GM20431 (cell line): ENCODE measurements around the gene PRKCA.

Source experiments
- in situ Hi-C: fragments of 300-500 bp; cut with MseI, MboI; formaldehyde crosslinking; loops from one replicate; pipeline ENCODE4 v1.15.0; 2020; ENCODE audit warnings: low sequenced_read_pairs; ENCODE audit not compliant: unreplicated experiment

The PRKCA gene

DNA sequence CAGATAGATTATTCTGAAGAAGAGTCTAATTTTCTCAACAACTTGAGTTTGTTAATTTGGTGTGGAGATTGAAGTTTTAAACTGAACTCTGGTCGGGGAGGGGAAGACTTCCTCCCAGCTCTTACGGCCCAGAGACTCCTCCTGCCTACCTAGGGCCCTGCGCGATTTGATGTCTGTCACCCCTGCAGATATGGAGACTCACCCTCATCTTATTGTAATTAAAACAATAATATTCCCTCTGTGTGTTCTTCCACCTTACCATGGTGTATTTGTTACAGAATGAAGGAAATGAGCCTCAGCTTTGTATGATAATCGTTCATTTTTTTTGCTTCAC is 348.1 kb downstream of the PRKCA start:
- in situ Hi-C loops, result no loop called here

DNA sequence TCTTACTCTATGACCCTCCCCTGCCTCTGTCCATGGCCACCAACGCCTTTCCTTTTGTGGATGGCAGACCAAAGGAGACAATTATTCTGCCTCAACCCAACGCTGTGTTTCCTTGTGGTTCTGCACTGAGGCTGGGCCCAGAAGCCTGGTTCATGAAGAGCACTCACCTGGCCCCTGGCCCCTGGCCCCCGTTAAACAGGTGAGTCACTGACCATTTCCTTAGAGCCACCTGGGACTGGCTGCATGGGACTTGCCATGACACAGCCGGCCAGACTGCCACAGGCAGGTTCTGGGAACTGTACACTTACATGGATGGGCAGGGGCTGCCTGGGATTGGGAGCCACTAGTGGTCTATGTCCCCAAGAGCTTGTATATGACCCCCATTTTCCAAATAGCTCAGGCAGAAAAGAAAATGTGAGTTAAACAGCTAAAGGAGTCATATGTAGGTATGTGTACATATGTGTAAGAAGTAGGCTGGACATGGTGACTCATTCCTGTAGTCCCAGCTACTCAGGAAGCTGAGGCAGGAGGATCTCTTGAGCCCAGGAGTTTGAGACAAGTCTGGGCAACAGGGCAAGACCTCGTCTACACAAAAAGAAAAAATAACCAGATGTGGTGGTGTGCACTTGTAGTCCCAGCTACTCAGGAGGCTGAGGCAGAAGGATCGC is 350.6 kb downstream of the PRKCA start:
- in situ Hi-C loops, result no loop called here

DNA sequence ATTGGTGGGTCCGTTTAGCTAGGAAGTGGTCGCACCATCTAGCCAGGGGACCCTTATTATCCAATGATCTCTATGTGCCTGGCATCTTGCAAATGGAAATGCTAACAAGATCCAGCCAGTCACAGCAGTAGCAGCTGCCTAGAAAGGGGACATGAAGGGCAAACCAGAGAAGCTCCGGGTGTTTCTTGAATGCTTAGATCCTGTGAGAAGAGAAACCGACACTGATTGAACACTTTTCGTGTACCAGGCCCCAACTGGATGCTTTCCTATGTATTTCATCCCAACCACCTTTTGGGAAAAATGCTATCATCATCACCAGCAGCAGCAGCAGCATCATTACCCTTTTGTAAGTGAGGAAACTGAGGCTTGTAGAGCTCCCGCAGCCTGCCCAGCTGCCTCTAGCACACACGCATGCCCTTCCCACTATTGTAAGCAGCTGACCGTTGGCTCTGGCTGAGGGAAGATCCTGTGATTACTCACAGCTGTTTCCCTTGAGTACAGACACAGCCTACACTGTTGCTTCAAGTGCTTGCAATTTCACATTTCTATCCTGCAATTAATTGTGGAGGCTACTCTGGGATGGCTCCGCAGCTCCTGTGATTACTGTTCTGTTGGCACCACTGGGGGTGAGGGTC is 351.8 kb downstream of the PRKCA start:
- in situ Hi-C loops, result no loop called here

DNA sequence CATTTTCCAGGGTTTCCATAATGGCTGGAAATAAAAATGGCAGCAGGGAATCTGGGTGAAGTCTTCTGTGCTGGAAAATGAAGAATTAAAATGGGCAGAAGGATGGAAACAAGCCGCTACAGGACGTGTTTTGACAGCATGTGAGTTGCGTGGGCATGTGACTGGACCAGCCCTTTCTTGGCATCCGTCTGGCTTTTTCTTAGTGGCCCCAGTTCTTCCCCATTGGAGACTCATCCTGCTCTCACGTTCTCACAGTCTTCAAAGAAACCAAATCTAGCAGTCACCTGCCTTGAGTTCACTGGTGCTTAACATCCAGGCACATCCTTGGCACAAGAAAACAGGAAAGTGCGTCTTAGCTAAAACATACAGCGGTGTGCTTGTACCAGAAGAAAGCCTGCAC is 352.4 kb downstream of the PRKCA start:
- in situ Hi-C loops, result no loop called here

DNA sequence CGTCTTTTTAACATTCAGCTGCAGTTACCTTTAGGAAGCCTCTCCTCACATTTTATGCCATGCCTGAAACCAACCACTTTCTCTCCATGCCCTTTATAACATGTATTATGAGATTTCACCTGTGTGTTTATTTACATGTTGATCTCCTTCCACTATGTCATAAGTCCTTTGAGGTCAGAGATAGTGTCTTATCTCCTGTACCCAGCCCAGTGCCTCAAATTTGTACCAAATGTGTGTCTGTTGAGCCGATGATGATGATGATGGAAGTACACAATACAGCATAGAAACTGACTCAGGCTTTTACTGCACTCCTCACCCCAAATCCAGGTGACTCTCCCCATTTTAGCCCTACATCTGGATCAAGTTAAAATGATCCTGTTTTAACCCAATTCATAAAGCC is 353.0 kb downstream of the PRKCA start:
- in situ Hi-C loops, result no loop called here

DNA sequence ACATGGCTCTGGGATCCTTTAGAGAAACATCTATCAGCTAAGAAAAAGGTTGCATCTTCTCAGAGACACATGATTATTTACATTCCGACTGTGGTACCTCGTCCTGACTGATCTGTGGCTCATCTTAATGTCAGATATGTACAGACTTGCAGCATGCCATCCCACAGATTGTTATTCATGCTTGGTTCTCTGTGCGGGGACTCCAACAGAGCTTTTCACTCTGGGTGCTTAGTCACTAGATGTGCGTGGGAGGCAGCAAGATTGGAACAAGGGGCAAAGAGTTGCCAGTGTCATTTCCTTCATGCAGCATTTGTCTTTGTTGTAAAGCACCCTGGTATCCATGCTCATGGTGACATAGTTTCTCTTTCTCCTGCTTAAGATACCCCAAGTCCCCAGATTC is 353.4 kb downstream of the PRKCA start:
- in situ Hi-C loops, result no loop called here

DNA sequence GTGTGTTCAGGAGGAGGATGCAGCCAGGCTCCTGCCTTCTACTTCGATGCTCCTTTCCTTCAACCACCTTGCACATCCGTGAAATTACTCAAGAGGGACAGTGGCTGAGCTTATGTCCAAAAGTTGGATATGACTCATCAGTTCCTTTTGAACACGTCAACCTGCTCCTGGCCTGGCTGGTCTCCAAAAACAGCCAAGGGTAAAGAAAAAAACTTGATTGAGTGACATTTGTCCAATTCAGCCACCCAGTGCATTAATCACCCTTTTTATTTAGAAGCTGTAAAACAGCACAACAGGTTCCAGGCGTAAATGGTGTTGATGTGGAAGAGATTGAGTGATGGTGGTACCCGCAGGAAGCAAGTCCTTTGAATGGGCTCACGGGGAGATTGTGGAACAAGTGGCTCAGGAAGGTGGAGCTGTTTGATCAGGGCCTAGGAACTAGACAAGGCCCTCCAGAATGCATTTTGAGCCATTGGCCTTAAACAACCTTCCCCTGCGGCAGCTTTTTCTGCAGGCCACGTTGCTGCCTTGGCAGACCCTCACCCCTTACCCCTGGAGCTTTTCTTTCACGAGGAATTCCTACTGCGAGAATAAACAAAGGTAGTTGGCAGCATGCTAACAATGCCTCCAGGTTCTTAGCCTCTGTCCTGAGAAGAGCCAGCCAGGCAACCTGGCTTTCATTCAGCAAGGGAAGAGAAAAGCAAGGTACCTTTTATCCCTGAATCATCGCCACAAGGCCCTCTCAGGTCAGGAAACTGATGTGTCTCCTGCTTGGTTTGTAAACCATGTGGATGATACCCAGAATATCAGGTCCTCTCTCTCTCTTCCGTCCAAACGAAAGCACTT is 359.2 kb downstream of the PRKCA start:
- in situ Hi-C loops, result no loop called here

DNA sequence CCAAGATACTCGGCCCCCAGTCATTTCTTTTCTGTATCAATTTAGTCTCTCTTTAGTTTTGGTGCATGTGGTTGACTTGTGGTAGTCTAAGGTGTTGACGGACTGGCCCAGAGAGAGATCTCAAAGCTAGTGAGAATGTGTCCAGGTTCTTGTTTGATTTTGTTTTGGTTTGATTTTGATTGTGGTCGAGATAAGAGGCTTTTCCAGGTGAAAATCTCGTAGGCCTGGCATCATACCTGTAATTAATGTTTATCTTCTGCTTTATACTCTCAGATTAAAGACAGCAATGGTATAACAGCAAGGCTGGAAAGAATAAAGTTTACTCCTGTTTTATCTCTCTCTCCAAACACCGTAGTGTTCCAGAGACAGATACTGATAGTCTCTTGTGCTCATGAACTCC is 360.1 kb downstream of the PRKCA start:
- in situ Hi-C loops, result no loop called here

DNA sequence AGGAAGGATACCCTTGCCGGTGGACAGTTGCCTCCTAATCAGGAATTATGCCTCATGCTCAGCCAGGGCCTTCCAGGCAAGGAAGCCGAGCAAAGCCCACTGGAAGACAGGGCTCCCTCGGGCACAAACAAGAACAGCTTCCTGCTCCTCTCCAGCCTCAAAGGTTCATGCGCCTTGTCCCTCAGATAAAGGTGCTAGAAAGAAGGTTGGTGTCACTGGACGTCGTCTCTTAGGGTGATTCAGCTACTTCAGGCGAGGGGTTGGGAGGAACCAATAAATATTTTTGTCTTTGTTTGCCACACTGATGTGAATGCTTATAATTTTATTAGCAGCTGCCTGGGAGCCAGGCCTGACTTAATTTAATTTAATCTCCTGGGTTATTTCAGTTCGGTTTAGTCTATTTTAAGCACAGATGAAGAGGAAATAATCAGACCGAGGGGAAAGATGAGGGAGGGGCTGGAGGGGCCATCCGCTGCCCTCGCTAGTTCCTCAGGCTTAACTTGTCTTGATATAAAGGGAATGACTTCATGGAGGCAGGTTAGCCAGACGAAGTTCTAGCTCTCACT is 360.7 kb downstream of the PRKCA start:
- in situ Hi-C loops, result no loop called here

DNA sequence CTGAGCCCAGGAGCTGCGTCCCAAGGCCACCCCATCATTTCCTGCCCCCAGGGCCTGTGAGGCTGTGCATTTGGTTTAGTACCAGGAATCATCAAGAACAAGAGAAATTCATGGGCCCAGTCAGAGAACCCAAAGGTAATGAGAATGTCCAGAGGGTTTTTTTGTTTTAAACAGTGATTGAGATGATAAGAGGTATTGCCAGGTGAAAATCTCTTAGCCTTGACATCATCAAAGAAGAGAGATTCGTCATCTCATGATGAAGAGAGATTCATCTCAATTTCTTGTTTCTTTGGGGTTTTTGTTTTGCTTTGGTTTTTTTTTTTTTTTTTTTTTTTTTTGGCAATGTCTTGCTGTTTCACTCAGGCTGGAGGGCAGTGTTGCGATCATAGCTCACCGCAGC is 361.9 kb downstream of the PRKCA start:
- in situ Hi-C loops, result no loop called here

DNA sequence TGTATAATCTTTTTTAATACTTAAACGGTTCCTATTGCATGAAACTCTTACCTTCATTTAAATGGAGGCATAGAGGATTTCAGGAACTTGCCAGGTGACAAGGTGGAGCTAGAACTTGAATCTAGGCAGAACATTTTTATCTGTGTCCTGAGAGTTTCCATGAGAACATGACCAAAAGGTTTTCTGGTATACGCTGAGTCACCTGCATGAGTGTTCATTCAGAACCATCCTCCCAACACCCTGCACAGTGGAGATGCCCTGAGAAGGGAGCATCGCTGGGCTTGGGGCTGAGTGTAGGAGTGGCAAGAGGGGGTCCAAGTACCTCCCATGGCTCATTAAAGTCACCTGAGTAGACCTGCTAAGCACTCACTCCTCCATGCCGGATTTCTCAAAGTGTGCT is 362.8 kb downstream of the PRKCA start:
- in situ Hi-C loops, result no loop called here

DNA sequence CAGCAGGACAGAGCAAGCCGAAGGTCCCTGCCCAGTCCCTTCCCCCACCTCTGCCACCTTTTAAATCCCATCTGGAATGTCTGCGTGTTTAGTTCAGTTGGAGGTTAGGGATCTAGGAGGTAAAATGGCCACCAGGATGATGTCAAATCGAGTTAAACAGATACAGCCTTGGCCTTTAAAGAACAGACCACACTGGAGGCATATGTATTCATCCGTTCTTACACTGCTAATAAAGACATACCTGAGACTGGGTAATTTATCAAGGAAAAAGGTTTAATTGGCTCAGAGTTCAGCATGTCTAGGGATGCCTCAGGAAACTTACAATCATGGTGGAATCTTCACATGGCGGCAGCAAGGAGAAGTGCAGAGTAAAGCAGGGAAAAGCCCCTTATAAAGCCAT is 364.7 kb downstream of the PRKCA start:
- in situ Hi-C loops, result no loop called here

DNA sequence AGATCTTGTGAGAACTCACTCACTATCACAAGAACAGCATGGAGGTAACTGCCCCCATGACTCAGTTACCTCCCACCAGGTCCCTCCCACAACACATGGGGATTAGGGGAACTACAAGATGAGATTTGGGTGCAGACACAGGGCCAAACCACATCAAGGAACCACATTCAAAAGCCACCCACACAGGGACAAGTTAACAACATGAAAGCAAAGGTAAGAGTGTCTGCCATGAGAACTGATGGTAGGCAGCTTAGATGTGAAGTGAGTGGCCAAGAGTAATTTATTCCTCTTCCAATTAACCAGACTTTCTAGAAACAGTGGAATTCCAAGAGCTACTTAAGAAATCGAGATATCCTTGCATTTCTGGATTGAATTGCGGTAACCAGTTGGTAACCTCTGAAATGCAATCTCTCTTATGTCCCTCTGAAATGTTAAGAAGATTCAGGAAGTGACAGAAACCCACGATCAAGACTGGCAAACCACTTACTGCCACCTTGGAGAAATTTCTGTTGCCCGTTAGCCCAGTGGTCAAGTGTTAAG is 365.1 kb downstream of the PRKCA start:
- in situ Hi-C loops, result no loop called here

DNA sequence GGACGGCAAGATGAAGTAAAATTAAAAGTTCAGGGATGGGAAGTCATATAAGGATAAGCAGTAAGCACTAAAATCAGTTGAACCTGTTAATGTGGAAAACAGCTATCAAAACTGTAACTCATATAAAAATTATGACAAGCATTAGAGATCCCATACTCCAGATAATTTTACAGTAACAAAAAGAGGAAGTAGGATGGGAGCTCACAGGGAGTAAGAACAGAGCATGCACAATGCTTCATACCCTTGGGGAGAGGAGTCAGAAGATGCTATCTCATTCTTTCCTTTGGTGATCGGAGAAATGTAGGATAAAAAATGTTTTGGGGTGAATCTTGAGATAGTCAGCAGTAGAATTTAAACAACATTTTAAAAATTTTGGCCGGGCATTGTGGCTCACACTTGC is 367.8 kb downstream of the PRKCA start:
- in situ Hi-C loops, result no loop called here

DNA sequence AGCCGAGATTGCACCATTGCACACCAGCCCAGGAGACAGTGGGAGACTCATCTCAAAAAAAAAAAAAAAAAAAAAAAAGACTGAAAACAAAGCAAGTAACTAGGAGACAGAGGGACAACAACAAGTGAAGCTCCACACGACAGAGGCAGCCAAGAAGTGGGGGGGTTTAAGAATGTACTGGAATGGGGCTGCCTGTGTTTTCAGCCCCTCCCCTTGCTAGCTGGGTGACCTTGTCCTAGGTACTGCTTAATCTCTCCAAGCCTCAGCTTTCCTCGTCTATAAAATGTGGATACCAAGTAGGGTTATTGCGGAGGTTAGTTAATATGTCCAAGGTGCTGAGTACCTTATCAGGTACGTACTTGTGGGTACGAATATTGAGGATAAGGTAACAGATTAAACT is 368.7 kb downstream of the PRKCA start:
- in situ Hi-C loops, result no loop called here

DNA sequence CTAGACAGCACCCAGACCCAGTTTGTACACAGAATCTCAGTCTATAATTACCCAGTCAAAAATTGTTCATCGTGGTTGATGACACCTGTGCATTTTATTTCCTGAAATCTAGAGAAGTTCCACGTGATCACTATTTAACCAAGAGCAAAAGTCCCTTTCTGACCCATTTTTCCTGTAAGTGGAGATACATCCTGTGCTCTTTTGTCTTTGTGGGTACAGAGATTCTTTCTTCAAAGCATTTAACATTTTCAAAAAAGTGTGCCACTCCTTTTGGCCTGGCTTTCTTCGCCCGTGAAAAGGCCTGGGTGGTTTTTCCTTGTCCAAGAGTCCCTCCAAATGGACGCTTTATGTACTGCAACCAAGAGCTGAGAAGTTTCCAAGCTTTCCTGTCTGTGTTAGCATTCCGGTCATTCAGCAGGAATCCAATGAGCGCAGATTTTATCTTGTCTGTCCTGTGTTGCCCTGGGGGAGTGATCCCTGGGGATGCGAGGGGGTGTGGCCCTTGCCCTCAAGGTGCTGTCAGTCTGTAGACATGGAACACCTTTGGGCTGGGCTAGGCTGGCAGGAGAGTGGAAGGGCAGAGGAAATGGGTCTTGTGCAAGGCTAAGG is 371.4 kb downstream of the PRKCA start:
- in situ Hi-C loops, result no loop called here

DNA sequence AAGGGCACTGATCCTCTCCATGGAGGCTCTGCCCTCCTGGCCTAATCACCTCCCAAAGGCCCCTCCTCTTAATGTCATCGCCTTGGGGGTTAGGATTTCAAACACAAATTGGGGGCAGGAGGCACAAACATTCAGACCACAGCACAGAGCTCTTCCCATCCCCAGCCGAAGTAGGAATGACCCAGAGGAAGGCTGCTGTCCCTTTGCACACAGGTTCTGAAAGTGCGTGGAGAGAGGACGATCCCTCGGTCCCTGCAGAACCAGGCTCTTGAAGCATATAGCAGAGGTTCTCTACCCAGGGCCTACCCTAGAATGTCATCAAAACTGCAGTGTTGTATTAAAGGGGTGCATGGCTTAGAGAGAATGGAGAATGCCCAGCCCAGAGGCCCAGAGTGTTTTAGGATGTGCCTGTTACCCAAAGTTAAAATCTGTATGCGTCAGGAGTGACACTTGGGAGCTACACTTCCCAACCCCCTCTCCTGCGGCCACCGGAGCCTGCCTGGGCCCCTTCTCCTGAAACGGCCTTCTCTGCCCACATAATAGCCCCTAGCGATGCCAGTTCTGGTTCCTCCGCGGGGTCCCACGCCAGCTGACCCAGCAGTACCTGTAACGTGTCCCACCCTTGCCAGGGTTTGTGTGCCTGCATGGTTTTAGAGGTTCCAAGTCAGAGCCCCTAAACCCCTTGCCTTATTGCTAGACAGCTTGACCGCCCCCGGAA is 373.0 kb downstream of the PRKCA start:
- in situ Hi-C loops, result no loop called here

DNA sequence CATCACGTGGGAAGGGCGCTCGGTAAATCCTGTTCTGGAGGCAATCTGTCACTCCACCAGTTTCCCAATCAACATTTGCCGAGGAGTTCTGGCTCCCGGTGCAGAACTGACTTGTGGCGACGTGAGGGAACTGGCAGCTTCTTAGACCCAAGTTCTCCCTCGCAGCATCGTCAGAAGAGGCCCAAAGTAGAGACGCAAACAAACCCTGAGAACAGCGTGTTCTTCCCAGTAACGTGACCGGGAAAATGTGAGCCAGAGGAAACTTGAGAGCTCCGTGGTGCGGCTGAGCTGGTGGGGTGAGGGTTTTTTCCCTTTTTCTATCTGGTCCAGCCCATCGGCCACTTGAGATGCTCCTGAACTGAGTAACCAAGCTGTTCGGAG is 373.6 kb downstream of the PRKCA start:
- in situ Hi-C loops, result no loop called here

DNA sequence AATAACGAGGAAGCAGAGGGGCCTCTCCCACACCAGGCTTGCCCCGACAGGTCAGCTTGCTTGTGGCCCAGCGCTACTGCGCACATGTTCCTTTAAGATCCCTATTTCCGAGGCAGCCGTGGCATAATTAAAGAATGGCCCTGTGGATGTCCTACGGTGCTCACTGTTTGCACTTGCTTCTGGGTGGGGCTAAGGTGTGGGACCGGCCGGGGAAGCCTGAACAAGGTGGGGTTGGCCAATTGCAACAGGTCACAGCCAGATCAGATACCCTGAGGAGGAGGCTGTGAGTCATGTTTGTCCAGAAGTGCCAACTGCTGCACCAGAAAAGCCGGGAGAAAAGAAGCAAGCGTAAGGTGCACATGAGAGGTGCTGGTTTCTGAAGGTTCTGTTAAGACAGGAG is 374.0 kb downstream of the PRKCA start:
- in situ Hi-C loops, result no loop called here
